ENCODE measurements around the gene MAP3K2. TPM values are rescaled to one million over a fixed set of nuclear protein-coding genes. Genes with fewer than 3 reads are reported as not detected.

MAP3K2 gene
- total RNA-seq, 4 donors from 2014 or later, result 39.4 to 95.4 (median 72.9) TPM

DNA sequence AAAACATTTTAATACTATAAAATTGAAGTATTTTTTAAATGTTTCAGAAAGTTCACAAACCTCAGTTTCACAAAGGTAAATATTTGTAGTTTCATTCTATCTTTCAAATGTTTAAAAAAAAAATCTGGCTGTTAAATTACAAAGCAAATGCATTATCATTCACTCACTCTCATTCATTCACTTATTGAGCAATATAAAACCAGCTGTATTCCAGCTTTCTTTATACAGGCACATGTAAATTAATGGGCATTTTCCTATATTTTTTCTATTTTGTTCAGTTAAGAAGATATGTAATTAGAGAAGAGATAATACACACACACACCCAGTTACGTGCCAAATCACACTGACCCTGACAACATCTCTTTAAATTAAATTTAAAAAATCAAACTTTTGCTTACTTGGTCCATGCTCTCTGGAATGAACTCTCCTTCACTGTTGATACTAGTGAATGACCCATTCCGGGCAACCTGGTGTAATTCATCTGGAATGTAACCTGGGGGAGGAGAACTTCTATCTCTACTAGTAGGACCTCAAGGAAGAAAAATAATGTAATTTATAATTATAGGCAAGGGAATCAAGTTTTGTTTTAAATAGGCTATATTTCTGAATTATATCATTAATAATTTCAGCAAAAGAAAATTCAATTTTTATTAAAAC, 61.4 kb downstream of the MAP3K2 start:
- Histone ChIP-seq H3K9me3 (no peaks in the 10 kb centered on the region), H3K4me1 (no peaks in the 10 kb centered on the region), H3K27me3 (no peaks in the 10 kb centered on the region), H3K27ac (no peak overlapping the region), H3K4me3 (no peak overlapping the region), H3K36me3 (peaks cover 0 to 43% (median 21%) of the 10 kb centered on the region in 4 donors)
- intact Hi-C loops (cut with DNase I; ENCODE audit: low total_unique reads), result loop anchor here (5.0 kb wide), 1 partner anchor 156 kb away; no protein-coding TSS in a partner anchor
- DNase-seq, result no peak
- no peak for TF ChIP-seq POLR2A (IDR thresholded peaks at IDR 0.05)
- in situ Hi-C loops (cut with MboI; ENCODE audit: low pct_ligation_motif_present in 1 of 4, low pct_unique_long_range_greater_than_20kb in 1 of 4, low sequenced_read_pairs in 3 of 4), result loop anchor here in 2 of 4 donors (10.0 to 25.0 kb wide), 2 partner anchors 158 to 161 kb away; no protein-coding TSS in a partner anchor
- 81 to 88% methylated on average over 2 of the region's 2 CpGs for WGBS, 2 donors (ENCODE audit: low coverage in 1 of 2)

DNA sequence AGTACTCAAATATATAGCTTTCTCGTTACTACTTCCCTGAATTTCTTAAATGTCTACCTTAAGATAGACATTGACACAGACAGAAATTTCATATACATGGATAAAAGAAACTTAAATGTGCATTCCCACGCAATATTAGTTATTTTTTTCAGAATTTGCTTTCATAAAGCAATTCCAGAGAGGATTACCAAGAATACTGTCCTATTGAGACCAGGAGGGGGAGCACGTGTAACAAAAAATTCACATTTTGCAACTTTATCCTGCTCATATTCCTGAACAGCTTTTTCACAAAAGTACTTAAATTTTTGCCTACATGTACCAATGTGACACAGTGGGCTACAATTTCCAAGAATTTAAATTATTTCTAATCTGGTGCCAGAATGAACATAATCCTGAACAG, 63.1 kb downstream of the MAP3K2 start:
- Histone ChIP-seq H3K4me3 (no peak overlapping the region), H3K4me1 (no peaks in the 10 kb centered on the region), H3K36me3 (peaks cover 0 to 54% (median 24%) of the 10 kb centered on the region in 4 donors), H3K27ac (no peak overlapping the region), H3K27me3 (no peaks in the 10 kb centered on the region), H3K9me3 (peaks cover 0 to 5% of the 10 kb centered on the region in 2 donors)
- WGBS, 2 donors (ENCODE audit: low coverage in 1 of 2), result 58 to 68% methylated on average over 3 of the region's 3 CpGs
- DNase-seq, result no peak
- intact Hi-C loops (cut with DNase I; ENCODE audit: low total_unique reads) (loop anchor here (5.0 kb wide), 1 partner anchor 158 kb away; no protein-coding TSS in a partner anchor), in situ Hi-C loops (cut with MboI; ENCODE audit: low pct_ligation_motif_present in 1 of 4, low pct_unique_long_range_greater_than_20kb in 1 of 4, low sequenced_read_pairs in 3 of 4) (loop anchor here in 2 of 4 donors (10.0 to 25.0 kb wide), 2 partner anchors 160 to 163 kb away; no protein-coding TSS in a partner anchor)
- TF ChIP-seq POLR2A (IDR thresholded peaks at IDR 0.05), result no peak
- TF ChIP-seq, protein P1, sequence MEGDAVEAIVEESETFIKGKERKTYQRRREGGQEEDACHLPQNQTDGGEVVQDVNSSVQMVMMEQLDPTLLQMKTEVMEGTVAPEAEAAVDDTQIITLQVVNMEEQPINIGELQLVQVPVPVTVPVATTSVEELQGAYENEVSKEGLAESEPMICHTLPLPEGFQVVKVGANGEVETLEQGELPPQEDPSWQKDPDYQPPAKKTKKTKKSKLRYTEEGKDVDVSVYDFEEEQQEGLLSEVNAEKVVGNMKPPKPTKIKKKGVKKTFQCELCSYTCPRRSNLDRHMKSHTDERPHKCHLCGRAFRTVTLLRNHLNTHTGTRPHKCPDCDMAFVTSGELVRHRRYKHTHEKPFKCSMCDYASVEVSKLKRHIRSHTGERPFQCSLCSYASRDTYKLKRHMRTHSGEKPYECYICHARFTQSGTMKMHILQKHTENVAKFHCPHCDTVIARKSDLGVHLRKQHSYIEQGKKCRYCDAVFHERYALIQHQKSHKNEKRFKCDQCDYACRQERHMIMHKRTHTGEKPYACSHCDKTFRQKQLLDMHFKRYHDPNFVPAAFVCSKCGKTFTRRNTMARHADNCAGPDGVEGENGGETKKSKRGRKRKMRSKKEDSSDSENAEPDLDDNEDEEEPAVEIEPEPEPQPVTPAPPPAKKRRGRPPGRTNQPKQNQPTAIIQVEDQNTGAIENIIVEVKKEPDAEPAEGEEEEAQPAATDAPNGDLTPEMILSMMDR (IDR thresholded peaks at IDR 0.05), result peak; percentile 46 to 52 (median 50)
- TF ChIP-seq POLR2AphosphoS5 (IDR thresholded peaks at IDR 0.05), result no peak
- TF ChIP-seq EP300 (IDR thresholded peaks at IDR 0.05; ENCODE audit: low read depth), result no peak

DNA sequence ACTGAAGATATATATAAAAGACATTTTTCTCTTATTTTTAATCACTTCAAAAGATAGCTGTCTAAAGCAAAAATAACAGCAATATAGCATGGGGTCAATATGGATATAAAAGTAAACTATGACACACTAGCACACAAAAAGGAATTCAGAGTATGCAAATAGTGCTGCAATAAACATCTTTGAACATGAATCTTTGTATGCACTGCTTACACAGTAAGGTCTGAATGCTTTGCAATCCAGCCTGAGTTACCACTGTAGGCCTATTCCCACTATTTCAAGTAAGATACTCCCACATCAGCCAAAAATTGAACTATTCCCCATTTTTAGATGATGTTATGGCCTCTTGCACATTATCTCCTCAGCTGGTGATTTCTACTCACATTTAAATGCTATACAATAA, 66.5 kb downstream of the MAP3K2 start:
- Histone ChIP-seq H3K9me3 (peaks cover 0 to 5% of the 10 kb centered on the region in 2 donors), H3K27me3 (no peaks in the 10 kb centered on the region), H3K27ac (no peak overlapping the region), H3K4me1 (no peaks in the 10 kb centered on the region), H3K36me3 (peaks cover 0 to 57% (median 28%) of the 10 kb centered on the region in 4 donors), H3K4me3 (no peak overlapping the region)
- intact Hi-C loops (cut with DNase I; ENCODE audit: low total_unique reads), result no loop called here
- TF ChIP-seq, protein P1 (IDR thresholded peaks at IDR 0.05), result no peak
- TF ChIP-seq EP300 (IDR thresholded peaks at IDR 0.05; ENCODE audit: low read depth) (no peak), POLR2AphosphoS5 (IDR thresholded peaks at IDR 0.05) (no peak), POLR2A (IDR thresholded peaks at IDR 0.05) (no peak)
- DNase-seq, result no peak
- in situ Hi-C loops (cut with MboI; ENCODE audit: low pct_ligation_motif_present in 1 of 4, low pct_unique_long_range_greater_than_20kb in 1 of 4, low sequenced_read_pairs in 3 of 4), result loop anchor here in 1 of 4 donors (10.0 kb wide), 1 partner anchor 163 kb away; no protein-coding TSS in a partner anchor

DNA sequence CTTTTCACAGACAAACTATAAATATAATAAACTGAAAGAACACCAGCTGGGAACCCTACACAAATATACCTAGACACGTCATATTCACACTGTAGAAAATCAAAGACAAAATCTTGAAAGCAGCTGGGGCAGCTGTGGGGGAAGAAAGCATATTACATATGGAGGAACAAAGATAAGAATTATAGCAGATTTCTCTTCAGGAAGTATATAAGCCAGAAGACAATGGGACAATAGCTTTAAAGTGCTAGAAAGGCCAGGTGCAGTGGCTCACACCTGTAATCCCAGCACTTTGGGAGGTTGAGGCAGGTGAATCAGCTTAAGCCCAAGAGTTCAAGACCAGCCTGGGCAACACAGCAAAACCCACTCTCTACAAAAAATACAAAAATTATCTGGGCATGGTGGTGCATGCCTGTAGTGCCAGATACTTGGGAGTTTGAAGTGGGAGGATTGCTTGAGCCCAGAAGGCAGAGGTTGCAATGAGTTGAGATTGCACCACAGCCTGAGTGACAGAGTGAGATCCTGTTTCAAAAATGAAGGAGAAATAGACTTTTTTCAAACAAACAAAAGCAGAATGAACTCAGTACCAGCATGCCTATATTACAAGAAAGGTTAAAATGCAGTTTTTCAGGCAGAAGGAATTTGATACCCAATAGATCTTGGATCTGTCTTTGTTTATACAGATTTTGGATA, 67.0 kb downstream of the MAP3K2 start:
- no peak for DNase-seq
- intact Hi-C loops (cut with DNase I; ENCODE audit: low total_unique reads) (no loop called here), in situ Hi-C loops (cut with MboI; ENCODE audit: low pct_ligation_motif_present in 1 of 4, low pct_unique_long_range_greater_than_20kb in 1 of 4, low sequenced_read_pairs in 3 of 4) (loop anchor here in 1 of 4 donors (10.0 kb wide), 1 partner anchor 164 kb away; no protein-coding TSS in a partner anchor)
- WGBS, 2 donors (ENCODE audit: low coverage in 1 of 2), result 96 to 100% methylated on average over 1 of the region's 1 CpG
- TF ChIP-seq POLR2AphosphoS5 (IDR thresholded peaks at IDR 0.05), result no peak
- no peak for TF ChIP-seq EP300 (IDR thresholded peaks at IDR 0.05; ENCODE audit: low read depth)
- no peak for TF ChIP-seq POLR2A (IDR thresholded peaks at IDR 0.05)
- TF ChIP-seq, protein P1 (IDR thresholded peaks at IDR 0.05), result no peak
- Histone ChIP-seq H3K4me1 (no peaks in the 10 kb centered on the region), H3K9me3 (peaks cover 0 to 5% of the 10 kb centered on the region in 2 donors), H3K36me3 (peaks cover 0 to 62% (median 28%) of the 10 kb centered on the region in 4 donors), H3K27ac (no peak overlapping the region), H3K27me3 (no peaks in the 10 kb centered on the region), H3K4me3 (no peak overlapping the region)

All from transverse colon (tissue), 4 donors.